ENCODE results near the gene LYRM4.

- TF ChIP-seq TAF1 (IDR thresholded peaks at IDR 0.05; ENCODE audit: borderline replicate concordance, insufficient read depth, low read length) (no peak), POLR2AphosphoS5 (IDR thresholded peaks at IDR 0.05; ENCODE audit: low read depth, low read length) (no peak), SIN3A (IDR thresholded peaks at IDR 0.05; ENCODE audit: borderline replicate concordance, insufficient read depth, low read length) (no peak), REST (IDR thresholded peaks at IDR 0.05; ENCODE audit: insufficient read depth in 1 of 2, low read depth in 2 of 2, low read length in 2 of 2) (no peak)
Observed at GRCh38 chr6:5191222-5191621, 69.5 kb downstream of the LYRM4 start.
